ENCODE measurements around the gene FXYD6.

Gene FXYD6

GRCh38 chr11:117823946-117824420 is 52.5 kb downstream of the FXYD6 start:
- DNase-seq (ENCODE audit: extremely low read depth, low read depth), result no peak
- no peak for TF ChIP-seq CTCF (IDR thresholded peaks at IDR 0.05; ENCODE audit: low read depth, low read length)

GRCh38 chr11:117823294-117823945 is 53.0 kb downstream of the FXYD6 start:
- no peak for TF ChIP-seq CTCF (IDR thresholded peaks at IDR 0.05; ENCODE audit: low read depth, low read length)
- DNase-seq (ENCODE audit: extremely low read depth, low read depth), result no peak

GRCh38 chr11:117822074-117823033 is 54.1 kb downstream of the FXYD6 start:
- no peak for DNase-seq (ENCODE audit: extremely low read depth, low read depth)
- peak; percentile 31 for TF ChIP-seq CTCF (IDR thresholded peaks at IDR 0.05; ENCODE audit: low read depth, low read length)

GRCh38 chr11:117821431-117821830 is 55.0 kb downstream of the FXYD6 start:
- no peak for DNase-seq (ENCODE audit: extremely low read depth, low read depth)
- no peak for TF ChIP-seq CTCF (IDR thresholded peaks at IDR 0.05; ENCODE audit: low read depth, low read length)

GRCh38 chr11:117820516-117820915 is 55.9 kb downstream of the FXYD6 start:
- no peak for TF ChIP-seq CTCF (IDR thresholded peaks at IDR 0.05; ENCODE audit: low read depth, low read length)
- no peak for DNase-seq (ENCODE audit: extremely low read depth, low read depth)

- TF ChIP-seq CTCF (IDR thresholded peaks at IDR 0.05; ENCODE audit: low read depth, low read length), result no peak
- no peak for DNase-seq (ENCODE audit: extremely low read depth, low read depth)
Measured at GRCh38 chr11:117820071-117820470, 56.4 kb downstream of the FXYD6 start.

Measured in AG09319 (cell line).